OCI-LY1 (cell line): ENCODE measurements around the gene POU3F2.

Experiments
- H2AFZ ChIP-seq: fragments of 200-600 bp; sonication (generic), shearing (Covaris generic); 2 replicates; pipeline ENCODE4 v1.6.0; 2014; ENCODE audit warnings: antibody characterized with exemption, mild to moderate bottlenecking, low read length
- H3F3A ChIP-seq: fragments of 200-600 bp; sonication (generic), shearing (Covaris generic); 2 replicates; pipeline ENCODE4 v1.6.0; 2014; ENCODE audit warnings: mild to moderate bottlenecking, antibody characterized with exemption, low read length, moderate library complexity; ENCODE audit not compliant: insufficient read depth
- H3K27ac ChIP-seq: fragments of 200-600 bp; sonication (generic); 2 replicates; pipeline ENCODE4 v1.5.1; 2014; ENCODE audit warnings: low read length, mixed run types, mild to moderate bottlenecking, low read depth; ENCODE audit not compliant: poor library complexity, severe bottlenecking
- H3K27me3 ChIP-seq: fragments of 200-600 bp; sonication (generic); 2 replicates; pipeline ENCODE4 v1.6.0; 2014; ENCODE audit warnings: antibody characterized with exemption, mild to moderate bottlenecking, low read length, moderate library complexity; ENCODE audit not compliant: insufficient read depth
- H3K36me3 ChIP-seq: fragments of 200-600 bp; sonication (generic); 2 replicates; pipeline ENCODE4 v1.6.1; 2014; ENCODE audit warnings: mild to moderate bottlenecking, antibody characterized with exemption, low read length, moderate library complexity, mixed read lengths; ENCODE audit not compliant: insufficient read depth
- H3K4me1 ChIP-seq: fragments of 200-600 bp; sonication (generic); 2 replicates; pipeline ENCODE4 v1.5.1; 2014; ENCODE audit warnings: mild to moderate bottlenecking, low read length, moderate library complexity; ENCODE audit not compliant: insufficient read depth, severe bottlenecking
- H3K4me2 ChIP-seq: fragments of 200-600 bp; sonication (generic), shearing (Covaris generic); 2 replicates; pipeline ENCODE4 v1.6.1; 2014; ENCODE audit warnings: low read length
- H3K4me3 ChIP-seq: fragments of 200-600 bp; sonication (generic); 2 replicates; pipeline ENCODE4 v1.5.1; 2014; ENCODE audit warnings: low read length, low read depth, mild to moderate bottlenecking, mixed read lengths; ENCODE audit not compliant: poor library complexity, severe bottlenecking
- H3K79me2 ChIP-seq: fragments of 200-600 bp; shearing (Covaris generic); 2 replicates; pipeline ENCODE4 v1.6.1; 2016; ENCODE audit warnings: mixed run types, low read length, mixed read lengths; ENCODE audit not compliant: insufficient read depth
- H3K9ac ChIP-seq: fragments of 200-600 bp; sonication (generic), shearing (Covaris generic); 2 replicates; pipeline ENCODE4 v1.6.1; 2014; ENCODE audit warnings: mild to moderate bottlenecking, low read length, mixed read lengths
- H3K9me2 ChIP-seq: fragments of 200-600 bp; sonication (generic), shearing (Covaris generic); 2 replicates; pipeline ENCODE4 v1.6.1; 2014; ENCODE audit warnings: low read depth, mild to moderate bottlenecking, low read length, mixed read lengths
- H3K9me3 ChIP-seq: fragments of 200-600 bp; shearing (Covaris generic); 2 replicates; pipeline ENCODE4 v1.6.1; 2014; ENCODE audit warnings: low read length, mixed read lengths
- H4K20me1 ChIP-seq: fragments of 200-600 bp; sonication (generic), shearing (Covaris generic); 2 replicates; pipeline ENCODE4 v1.6.0; 2016; ENCODE audit warnings: mild to moderate bottlenecking, low read length; ENCODE audit not compliant: insufficient read depth
- EZH2 ChIP-seq: fragments of 200-600 bp; sonication (generic), shearing (Covaris generic); IDR thresholded peaks from 2 replicates; pipeline ENCODE4 v1.8.0; 2017; ENCODE audit warnings: borderline replicate concordance, mixed run types, mild to moderate bottlenecking, antibody characterized with exemption, low read length, moderate library complexity, mixed read lengths
- TF ChIP-seq, protein P1 (sequence below): fragments of 200-600 bp; sonication (generic), shearing (Covaris generic); IDR thresholded peaks from 2 replicates; pipeline ENCODE4 v1.5.1; 2017; ENCODE audit warnings: mild to moderate bottlenecking, antibody characterized with exemption, low read length, moderate library complexity, mixed read lengths

The POU3F2 gene

GRCh38 chr6:98834060-98835031 lies at the start of gene POU3F2:
POU3F2 (plus strand) TSS chr6:98834574; CDS start chr6:98834874, 300 bp downstream.
- H3F3A ChIP-seq: no peaks in the 10 kb centered on the region
- TF ChIP-seq, protein P1, sequence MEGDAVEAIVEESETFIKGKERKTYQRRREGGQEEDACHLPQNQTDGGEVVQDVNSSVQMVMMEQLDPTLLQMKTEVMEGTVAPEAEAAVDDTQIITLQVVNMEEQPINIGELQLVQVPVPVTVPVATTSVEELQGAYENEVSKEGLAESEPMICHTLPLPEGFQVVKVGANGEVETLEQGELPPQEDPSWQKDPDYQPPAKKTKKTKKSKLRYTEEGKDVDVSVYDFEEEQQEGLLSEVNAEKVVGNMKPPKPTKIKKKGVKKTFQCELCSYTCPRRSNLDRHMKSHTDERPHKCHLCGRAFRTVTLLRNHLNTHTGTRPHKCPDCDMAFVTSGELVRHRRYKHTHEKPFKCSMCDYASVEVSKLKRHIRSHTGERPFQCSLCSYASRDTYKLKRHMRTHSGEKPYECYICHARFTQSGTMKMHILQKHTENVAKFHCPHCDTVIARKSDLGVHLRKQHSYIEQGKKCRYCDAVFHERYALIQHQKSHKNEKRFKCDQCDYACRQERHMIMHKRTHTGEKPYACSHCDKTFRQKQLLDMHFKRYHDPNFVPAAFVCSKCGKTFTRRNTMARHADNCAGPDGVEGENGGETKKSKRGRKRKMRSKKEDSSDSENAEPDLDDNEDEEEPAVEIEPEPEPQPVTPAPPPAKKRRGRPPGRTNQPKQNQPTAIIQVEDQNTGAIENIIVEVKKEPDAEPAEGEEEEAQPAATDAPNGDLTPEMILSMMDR: no peak
- TF ChIP-seq EZH2: no peak
- H3K4me3 ChIP-seq: peak within 1 kb of the TSS; percentile 58
- H2AFZ ChIP-seq: no peak within 1 kb of the TSS
- no peaks in the 10 kb centered on the region for H3K9me2 ChIP-seq
- H3K9ac ChIP-seq: no peak within 1 kb of the TSS; the same call in 1 of the 2 replicates
- H3K9me3 ChIP-seq: no peaks in the 10 kb centered on the region
- no peak within 1 kb of the TSS for H3K27ac ChIP-seq
- no peaks in the 10 kb centered on the region for H3K36me3 ChIP-seq
- H4K20me1 ChIP-seq: no peaks in the 10 kb centered on the region
- peak within 1 kb of the TSS; percentile 74 for H3K4me2 ChIP-seq
- H3K27me3 ChIP-seq: no peaks in the 10 kb centered on the region
- no peaks in the 10 kb centered on the region for H3K79me2 ChIP-seq
- H3K4me1 ChIP-seq: no peaks in the 10 kb centered on the region

- Histone ChIP-seq H3K27me3 (no peaks in the 10 kb centered on the region; the same call in 1 of the 2 replicates), H2AFZ (no peak overlapping the region), H3K27ac (no peak overlapping the region), H3K4me3 (no peak overlapping the region), H3K9me2 (no peaks in the 10 kb centered on the region), H3K79me2 (no peaks in the 10 kb centered on the region), H3K4me2 (no peak overlapping the region), H3K9ac (no peak overlapping the region), H4K20me1 (no peaks in the 10 kb centered on the region), H3F3A (no peaks in the 10 kb centered on the region), H3K9me3 (no peaks in the 10 kb centered on the region), H3K36me3 (no peaks in the 10 kb centered on the region), H3K4me1 (no peaks in the 10 kb centered on the region)
- TF ChIP-seq EZH2: no peak
- TF ChIP-seq, protein P1: no peak
Measured at GRCh38 chr6:98787435-98787834, 46.9 kb upstream of the POU3F2 start.

DNA sequence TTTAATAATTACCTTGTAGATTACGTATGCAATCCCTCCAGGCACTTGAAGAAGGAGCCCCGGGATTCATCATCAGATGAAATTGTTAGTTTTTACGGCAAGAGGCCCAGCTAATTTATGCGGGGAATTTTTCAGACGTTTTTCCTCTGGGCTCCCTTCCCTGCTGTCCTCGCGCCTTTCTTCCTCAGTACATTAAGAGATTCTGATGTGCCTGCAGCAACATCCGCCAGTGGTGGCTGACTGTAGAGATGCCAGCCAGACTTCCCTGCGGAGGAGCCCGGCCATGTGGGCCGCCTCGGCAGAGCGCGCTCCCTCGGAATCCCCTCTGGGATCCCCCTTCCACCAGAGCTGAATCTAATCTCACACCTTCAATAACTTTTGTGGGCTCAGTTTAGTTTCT lies 46.4 kb upstream of the POU3F2 start:
- Histone ChIP-seq H3K27me3 (no peaks in the 10 kb centered on the region; the same call in 1 of the 2 replicates), H4K20me1 (no peaks in the 10 kb centered on the region), H3F3A (no peaks in the 10 kb centered on the region), H3K9me2 (no peaks in the 10 kb centered on the region), H3K27ac (no peak overlapping the region), H3K4me3 (no peak overlapping the region), H3K9ac (no peak overlapping the region), H3K9me3 (no peaks in the 10 kb centered on the region), H3K4me2 (no peak overlapping the region), H3K36me3 (no peaks in the 10 kb centered on the region), H3K4me1 (no peaks in the 10 kb centered on the region), H2AFZ (no peak overlapping the region), H3K79me2 (no peaks in the 10 kb centered on the region)
- TF ChIP-seq, protein P1: no peak
- TF ChIP-seq EZH2: no peak
